Measurements from ENCODE around the gene HMGCS1. TPM values are rescaled to one million over a fixed set of nuclear protein-coding genes. Genes with fewer than 3 reads are reported as not detected.

HMGCS1 gene
- total RNA-seq, 2 donors from 2014 or later = 6.3 to 17.5 TPM

GRCh38 chr5:43251754-43252153, 61.5 kb downstream of the HMGCS1 start:
- no peaks in the 10 kb centered on the region for H3K4me1 ChIP-seq
- H3K27me3 ChIP-seq = no peaks in the 10 kb centered on the region
- H3K4me3 ChIP-seq = no peak overlapping the region
- no peaks in the 10 kb centered on the region for H3K9me3 ChIP-seq
- no peaks in the 10 kb centered on the region for H3K36me3 ChIP-seq
- TF ChIP-seq CTCF (IDR thresholded peaks at IDR 0.05) = no peak
- H3K27ac ChIP-seq = no peak overlapping the region
- no peak for DNase-seq (ENCODE audit: low spot score)

GRCh38 chr5:43245724-43246385, 67.4 kb downstream of the HMGCS1 start:
- TF ChIP-seq CTCF (IDR thresholded peaks at IDR 0.05) = no peak

GRCh38 chr5:43244823-43245565, 68.2 kb downstream of the HMGCS1 start:
- H3K4me3 ChIP-seq = no peak overlapping the region
- H3K27me3 ChIP-seq = no peaks in the 10 kb centered on the region
- no peaks in the 10 kb centered on the region for H3K4me1 ChIP-seq
- H3K9me3 ChIP-seq = no peaks in the 10 kb centered on the region
- no peaks in the 10 kb centered on the region for H3K36me3 ChIP-seq
- no peak for DNase-seq (ENCODE audit: low spot score)
- H3K27ac ChIP-seq = no peak overlapping the region
- no peak for TF ChIP-seq CTCF (IDR thresholded peaks at IDR 0.05)

More at GRCh38 chr5:43245724-43246385, 67.4 kb downstream of the HMGCS1 start:
- no peak for DNase-seq (ENCODE audit: low spot score)
- H3K9me3 ChIP-seq = no peaks in the 10 kb centered on the region
- no peaks in the 10 kb centered on the region for H3K4me1 ChIP-seq
- H3K4me3 ChIP-seq = no peak overlapping the region
- H3K27ac ChIP-seq = no peak overlapping the region
- no peaks in the 10 kb centered on the region for H3K36me3 ChIP-seq
- no peaks in the 10 kb centered on the region for H3K27me3 ChIP-seq

GRCh38 chr5:43243270-43243669, 69.9 kb downstream of the HMGCS1 start:
- Histone ChIP-seq H3K36me3 (no peaks in the 10 kb centered on the region), H3K27me3 (no peaks in the 10 kb centered on the region), H3K9me3 (no peaks in the 10 kb centered on the region), H3K27ac (no peak overlapping the region), H3K4me3 (no peak overlapping the region), H3K4me1 (no peaks in the 10 kb centered on the region)
- no peak for TF ChIP-seq CTCF (IDR thresholded peaks at IDR 0.05)
- no peak for DNase-seq (ENCODE audit: low spot score)

GRCh38 chr5:43242196-43242595, 71.0 kb downstream of the HMGCS1 start:
- no peaks in the 10 kb centered on the region for H3K27me3 ChIP-seq
- no peaks in the 10 kb centered on the region for H3K4me1 ChIP-seq
- H3K36me3 ChIP-seq = no peaks in the 10 kb centered on the region
- no peaks in the 10 kb centered on the region for H3K9me3 ChIP-seq
- no peak for DNase-seq (ENCODE audit: low spot score)
- no peak overlapping the region for H3K4me3 ChIP-seq
- no peak overlapping the region for H3K27ac ChIP-seq
- no peak for TF ChIP-seq CTCF (IDR thresholded peaks at IDR 0.05)

Other genes starting within 250 kb of the HMGCS1 start
- gene ZNF131, start 192.5 kb downstream of the HMGCS1 start, total RNA-seq = 10 to 100 TPM; 14.8 to 16.4 TPM
- under 1 TPM; 0.43 to 0.48 TPM for gene NIM1K, start 121.2 kb downstream of the HMGCS1 start, total RNA-seq
- 1 to 10 TPM in 1 of 2 donors, under 1 TPM in 1; 0.30 to 1.3 TPM for gene CCL28, start 99.0 kb upstream of the HMGCS1 start, total RNA-seq
- 10 to 100 TPM in 1 of 2 donors, 1 to 10 TPM in 1; 6.0 to 10.4 TPM for gene TMEM267, start 170.5 kb upstream of the HMGCS1 start, total RNA-seq
- gene C5orf34, start 201.7 kb upstream of the HMGCS1 start, total RNA-seq = under 1 TPM; 0.51 to 0.56 TPM
- gene PAIP1, start 243.7 kb upstream of the HMGCS1 start, total RNA-seq = 10 to 100 TPM; 68.0 to 80.3 TPM